OCI-LY3 (cell line): ENCODE results near the gene CHST8.

Source experiments
- H2AFZ ChIP-seq: fragments of 200-600, 300-600 bp; shearing (Covaris generic); 2 replicates; pipeline ENCODE4 v1.6.0; 2014; ENCODE audit warnings: antibody characterized with exemption, low read depth, low read length
- H3K27ac ChIP-seq: fragments of 200-600, 300-600 bp; sonication (generic); 2 replicates; pipeline ENCODE4 v1.5.1; 2014; ENCODE audit warnings: mild to moderate bottlenecking, low read length, moderate library complexity, mixed read lengths
- H3K27me3 ChIP-seq: fragments of 200-600, 300-600 bp; sonication (generic); 2 replicates; pipeline ENCODE4 v1.6.1; 2014; ENCODE audit warnings: low read depth, low read length, mixed read lengths
- H3K36me3 ChIP-seq: fragments of 200-600, 300-600 bp; sonication (generic); replicated peaks from 2 replicates; pipeline ENCODE3; 2014; ENCODE audit warnings: low read depth, low read length, mixed read lengths
- H3K4me1 ChIP-seq: fragments of 300-600, 200-600 bp; sonication (generic); 2 replicates; pipeline ENCODE4 v1.6.1; 2014; ENCODE audit warnings: low read length, mixed read lengths
- H3K4me2 ChIP-seq: fragments of 200-600, 300-600 bp; sonication (generic); 2 replicates; pipeline ENCODE4 v1.6.1; 2014; ENCODE audit warnings: low read length, mixed read lengths
- H3K4me3 ChIP-seq: fragments of 300-600, 200-600 bp; sonication (generic); 2 replicates; pipeline ENCODE4 v1.5.1; 2014; ENCODE audit warnings: antibody characterized with exemption, mild to moderate bottlenecking, low read length, moderate library complexity
- H3K79me2 ChIP-seq: fragments of 300-600, 200-600 bp; shearing (Covaris generic); 2 replicates; pipeline ENCODE4 v1.6.1; 2014; ENCODE audit warnings: mild to moderate bottlenecking, low read length, mixed read lengths
- H3K9ac ChIP-seq: fragments of 300-600, 200-600 bp; shearing (Covaris generic); 2 replicates; pipeline ENCODE4 v1.6.0; 2014; ENCODE audit warnings: mild to moderate bottlenecking, low read length, moderate library complexity
- H3K9me3 ChIP-seq: fragments of 200-600, 300-600 bp; shearing (Covaris generic); 2 replicates; pipeline ENCODE4 v1.6.1; 2014; ENCODE audit warnings: low read length, mixed read lengths; ENCODE audit not compliant: insufficient read depth
- H4K20me1 ChIP-seq: fragments of 200-600, 300-600 bp; sonication (generic); 2 replicates; pipeline ENCODE4 v1.6.1; 2016; ENCODE audit warnings: low read length, mixed read lengths; ENCODE audit not compliant: insufficient read depth
- CTCF ChIP-seq: fragments of 200-600, 300-600 bp; sonication (generic); IDR thresholded peaks from 2 replicates; pipeline ENCODE4 v1.5.1; 2014; ENCODE audit warnings: antibody characterized with exemption, low read length, low read depth
- EZH2phosphoT487 ChIP-seq: fragments of 200-600 bp; shearing (Covaris generic); IDR thresholded peaks from 2 replicates; pipeline ENCODE4 v1.6.1; 2018; ENCODE audit warnings: antibody characterized with exemption, mixed run types, low read depth

The CHST8 gene

DNA sequence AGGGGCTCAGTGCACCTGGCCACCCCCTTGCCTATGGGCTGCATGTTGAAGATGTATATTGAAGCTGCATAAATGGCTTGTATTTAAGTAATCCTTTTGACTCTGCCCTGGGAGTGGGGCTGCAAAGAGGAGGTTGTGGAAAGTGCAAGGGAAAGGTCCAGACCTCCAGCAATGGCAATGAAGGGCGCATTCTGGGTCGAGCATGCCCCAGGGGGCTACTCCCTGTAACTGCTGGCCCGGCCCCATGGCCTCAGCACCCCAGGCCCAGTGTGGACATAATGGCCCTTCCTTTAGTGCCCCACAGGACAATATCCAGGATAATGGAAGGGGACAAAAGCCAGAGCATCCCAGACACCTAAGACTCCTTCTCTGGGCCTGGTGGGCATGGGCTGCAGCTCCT is 43.1 kb upstream of the CHST8 start:
- Histone ChIP-seq H3K4me1 (no peaks in the 10 kb centered on the region), H3K4me2 (no peak overlapping the region), H4K20me1 (no peaks in the 10 kb centered on the region), H3K27ac (no peak overlapping the region), H3K27me3 (peaks cover 3% of the 10 kb centered on the region; the same call in 1 of the 2 replicates), H2AFZ (no peak overlapping the region), H3K9ac (no peak overlapping the region), H3K79me2 (no peaks in the 10 kb centered on the region), H3K9me3 (peaks cover 5% of the 10 kb centered on the region; the same call in 1 of the 2 replicates), H3K4me3 (no peak overlapping the region), H3K36me3 (no peaks in the 10 kb centered on the region)
- TF ChIP-seq CTCF (no peak), EZH2phosphoT487 (no peak)

- TF ChIP-seq EZH2phosphoT487 (no peak), CTCF (no peak)
- H3K9ac ChIP-seq: no peak overlapping the region
- no peak overlapping the region for H3K4me2 ChIP-seq
- peaks cover 3% of the 10 kb centered on the region; the same call in 1 of the 2 replicates for H3K27me3 ChIP-seq
- H3K27ac ChIP-seq: no peak overlapping the region
- no peaks in the 10 kb centered on the region for H4K20me1 ChIP-seq
- H2AFZ ChIP-seq: no peak overlapping the region
- H3K4me3 ChIP-seq: no peak overlapping the region
- H3K4me1 ChIP-seq: no peaks in the 10 kb centered on the region
- H3K79me2 ChIP-seq: no peaks in the 10 kb centered on the region
- H3K9me3 ChIP-seq: no peaks in the 10 kb centered on the region
- H3K36me3 ChIP-seq: no peaks in the 10 kb centered on the region
Observed at GRCh38 chr19:33580026-33580644, 41.6 kb upstream of the CHST8 start.

DNA sequence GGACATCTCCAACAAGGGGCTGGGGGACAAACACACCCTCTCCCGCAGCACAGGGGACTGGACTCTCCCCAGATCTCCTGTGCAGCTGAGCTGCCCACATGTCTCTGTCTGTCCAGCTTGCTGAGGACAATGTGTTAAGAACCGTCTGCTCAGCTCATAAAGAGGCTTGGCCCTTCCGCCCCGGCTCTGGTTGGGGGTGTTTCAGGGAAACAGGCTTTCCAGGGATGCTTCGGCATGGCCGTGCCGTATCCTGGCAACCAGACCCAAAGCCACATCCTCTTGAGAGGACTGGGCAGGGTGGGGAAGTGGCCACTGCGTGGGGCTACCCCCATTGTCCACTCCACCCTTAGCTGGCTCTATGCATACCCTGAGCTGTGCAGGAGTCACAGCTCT is 41.1 kb upstream of the CHST8 start:
- Histone ChIP-seq H3K27ac (no peak overlapping the region), H3K9ac (no peak overlapping the region)

GRCh38 chr19:33582914-33583313 is 38.8 kb upstream of the CHST8 start:
- H3K79me2 ChIP-seq: no peaks in the 10 kb centered on the region
- H3K9me3 ChIP-seq: no peaks in the 10 kb centered on the region; the same call in 1 of the 2 replicates

More for the DNA sequence above, 41.1 kb upstream of the CHST8 start:
- H3K4me2 ChIP-seq: no peak overlapping the region
- no peak overlapping the region for H3K4me3 ChIP-seq
- H4K20me1 ChIP-seq: no peaks in the 10 kb centered on the region
- TF ChIP-seq CTCF (no peak), EZH2phosphoT487 (no peak)
- no peak overlapping the region for H2AFZ ChIP-seq
- no peaks in the 10 kb centered on the region for H3K4me1 ChIP-seq
- H3K36me3 ChIP-seq: no peaks in the 10 kb centered on the region
- no peaks in the 10 kb centered on the region for H3K79me2 ChIP-seq
- peaks cover 3% of the 10 kb centered on the region; the same call in 1 of the 2 replicates for H3K27me3 ChIP-seq
- H3K9me3 ChIP-seq: no peaks in the 10 kb centered on the region

More at GRCh38 chr19:33582914-33583313, 38.8 kb upstream of the CHST8 start:
- Histone ChIP-seq H3K27ac (no peak overlapping the region), H4K20me1 (no peaks in the 10 kb centered on the region), H3K27me3 (no peaks in the 10 kb centered on the region), H3K4me3 (no peak overlapping the region), H3K4me1 (no peaks in the 10 kb centered on the region), H3K36me3 (no peaks in the 10 kb centered on the region), H3K9ac (no peak overlapping the region), H2AFZ (no peak overlapping the region), H3K4me2 (no peak overlapping the region)
- TF ChIP-seq CTCF (no peak), EZH2phosphoT487 (no peak)
